Hepatocyte (in vitro differentiated cells): ENCODE measurements around the gene RNF19B.

Experiments used
- EZH2 ChIP-seq: fragments of 200-600 bp; sonication (generic); IDR thresholded peaks from 2 replicates; pipeline ENCODE4 v1.6.1; 2016; ENCODE audit warnings: antibody characterized with exemption, mild to moderate bottlenecking, borderline replicate concordance
- TF ChIP-seq, protein P1 (sequence below): fragments of 200-600 bp; sonication (generic); IDR thresholded peaks from 2 replicates; pipeline ENCODE4 v1.5.1; 2016; ENCODE audit warnings: antibody characterized with exemption, mild to moderate bottlenecking; ENCODE audit not compliant: poor library complexity

DNA sequence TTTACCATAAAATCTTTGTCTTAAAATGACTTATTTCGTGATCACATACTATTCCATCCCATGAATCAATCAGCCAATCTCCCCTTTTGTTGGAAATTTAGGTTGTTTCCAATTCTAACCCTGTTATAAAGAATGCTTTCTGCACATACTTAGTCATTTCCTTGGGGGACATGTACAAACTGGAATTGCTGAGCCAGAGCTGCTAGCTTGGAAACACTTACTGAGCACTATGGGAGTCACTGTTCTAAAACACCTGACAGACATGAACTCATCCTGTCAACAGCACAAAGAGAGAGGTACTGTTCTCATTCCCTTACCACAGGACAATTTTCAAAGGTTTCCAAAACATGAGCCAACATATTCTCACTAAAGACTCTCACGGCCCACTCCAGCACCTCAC is 40.0 kb upstream of the RNF19B start:
- no peak for TF ChIP-seq EZH2
- TF ChIP-seq, protein P1, sequence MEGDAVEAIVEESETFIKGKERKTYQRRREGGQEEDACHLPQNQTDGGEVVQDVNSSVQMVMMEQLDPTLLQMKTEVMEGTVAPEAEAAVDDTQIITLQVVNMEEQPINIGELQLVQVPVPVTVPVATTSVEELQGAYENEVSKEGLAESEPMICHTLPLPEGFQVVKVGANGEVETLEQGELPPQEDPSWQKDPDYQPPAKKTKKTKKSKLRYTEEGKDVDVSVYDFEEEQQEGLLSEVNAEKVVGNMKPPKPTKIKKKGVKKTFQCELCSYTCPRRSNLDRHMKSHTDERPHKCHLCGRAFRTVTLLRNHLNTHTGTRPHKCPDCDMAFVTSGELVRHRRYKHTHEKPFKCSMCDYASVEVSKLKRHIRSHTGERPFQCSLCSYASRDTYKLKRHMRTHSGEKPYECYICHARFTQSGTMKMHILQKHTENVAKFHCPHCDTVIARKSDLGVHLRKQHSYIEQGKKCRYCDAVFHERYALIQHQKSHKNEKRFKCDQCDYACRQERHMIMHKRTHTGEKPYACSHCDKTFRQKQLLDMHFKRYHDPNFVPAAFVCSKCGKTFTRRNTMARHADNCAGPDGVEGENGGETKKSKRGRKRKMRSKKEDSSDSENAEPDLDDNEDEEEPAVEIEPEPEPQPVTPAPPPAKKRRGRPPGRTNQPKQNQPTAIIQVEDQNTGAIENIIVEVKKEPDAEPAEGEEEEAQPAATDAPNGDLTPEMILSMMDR: no peak
